Chondrocyte (in vitro differentiated cells): ENCODE data around the gene RAMP2. TPM values are rescaled to one million over a fixed set of nuclear protein-coding genes. Genes with fewer than 3 reads are reported as not detected.
A peak's percentile ranks its signal among the peaks of the same experiment; 100 is the strongest.

Experiments
- DNase-seq: peaks from one replicate; pipeline ENCODE4 v3.0.0; 2021; ENCODE audit warnings: mixed read lengths, low spot score
- H3K27ac Mint-ChIP-seq: one replicate; pipeline ENCODE4 v1.8.0; 2021; ENCODE audit warnings: mild to moderate bottlenecking, moderate library complexity, mixed read lengths; ENCODE audit not compliant: unreplicated experiment
- H3K27me3 Mint-ChIP-seq: 2 replicates; pipeline ENCODE4 v1.8.0; 2021; ENCODE audit warnings: low read depth, mixed read lengths
- H3K36me3 Mint-ChIP-seq: 2 replicates; pipeline ENCODE4 v1.8.0; 2021; ENCODE audit warnings: low read depth, mixed read lengths
- H3K4me1 Mint-ChIP-seq: 2 replicates; pipeline ENCODE4 v1.8.0; 2021; ENCODE audit warnings: low read depth, mild to moderate bottlenecking, mixed read lengths
- H3K4me3 Mint-ChIP-seq: one replicate; pipeline ENCODE4 v1.8.0; 2021; ENCODE audit warnings: mild to moderate bottlenecking, moderate library complexity, mixed read lengths; ENCODE audit not compliant: unreplicated experiment
- H3K9me3 Mint-ChIP-seq: 2 replicates; pipeline ENCODE4 v1.8.0; 2021; ENCODE audit warnings: low read depth, mixed read lengths
- CTCF ChIP-seq: fragments of 200-600 bp; sonication (generic); IDR thresholded peaks from 2 replicates; pipeline ENCODE4 v1.5.0; 2021; ENCODE audit warnings: antibody characterized with exemption, mild to moderate bottlenecking, moderate library complexity
- total RNA-seq: library from RNA; stranded (reverse); gene quantifications from 3 replicates; pipeline ENCODE4 v1.2.1, GENCODE V29; 2021

Gene RAMP2
- total RNA-seq, 1 donor from 2014 or later = 3.9 TPM

GRCh38 chr17:42779936-42780850 lies 19.2 kb downstream of the RAMP2 start, which contains the start of gene WNK4:
Gene WNK4, plus strand, starts transcription at chr17:42780610. Its CDS starts 89 bp downstream, at chr17:42780699.
- Mint-ChIP-seq H3K36me3 (peaks cover 7% of the 10 kb centered on the region), H3K27ac (peak within 1 kb of the TSS; percentile 2), H3K4me1 (peaks cover 26% of the 10 kb centered on the region), H3K4me3 (peak within 1 kb of the TSS; percentile 53), H3K27me3 (peaks cover 5% of the 10 kb centered on the region), H3K9me3 (no peaks in the 10 kb centered on the region)
- TF ChIP-seq CTCF = no peak
- DNase-seq = no peak

- H3K36me3 Mint-ChIP-seq = peaks cover 7% of the 10 kb centered on the region
- H3K27ac Mint-ChIP-seq = no peak overlapping the region
- no peaks in the 10 kb centered on the region for H3K9me3 Mint-ChIP-seq
- peaks cover 8% of the 10 kb centered on the region for H3K27me3 Mint-ChIP-seq
- no peak for TF ChIP-seq CTCF
- peak overlapping the region; percentile 47 for H3K4me3 Mint-ChIP-seq
- DNase-seq = no peak
- H3K4me1 Mint-ChIP-seq = peaks cover 20% of the 10 kb centered on the region
These were observed 20.0 kb downstream of the RAMP2 start for GRCh38 chr17:42780851-42781638.

GRCh38 chr17:42781639-42782165 lies 20.7 kb downstream of the RAMP2 start:
- no peaks in the 10 kb centered on the region for H3K9me3 Mint-ChIP-seq
- no peak overlapping the region for H3K27ac Mint-ChIP-seq
- H3K27me3 Mint-ChIP-seq = peaks cover 8% of the 10 kb centered on the region
- H3K36me3 Mint-ChIP-seq = peaks cover 7% of the 10 kb centered on the region
- TF ChIP-seq CTCF = no peak
- H3K4me3 Mint-ChIP-seq = peak overlapping the region; percentile 47
- DNase-seq = no peak
- H3K4me1 Mint-ChIP-seq = peaks cover 20% of the 10 kb centered on the region

GRCh38 chr17:42782166-42783061 lies 21.4 kb downstream of the RAMP2 start:
- no peak for DNase-seq
- Mint-ChIP-seq H3K4me1 (peaks cover 20% of the 10 kb centered on the region), H3K4me3 (no peak overlapping the region), H3K36me3 (peaks cover 7% of the 10 kb centered on the region), H3K27ac (no peak overlapping the region), H3K27me3 (peaks cover 8% of the 10 kb centered on the region), H3K9me3 (no peaks in the 10 kb centered on the region)
- no peak for TF ChIP-seq CTCF
